PC-9 (cell line): ENCODE results near the gene SPTB.

Experiments
- CTCF ChIP-seq: fragments of 200-600 bp; sonication (generic); conservative IDR thresholded peaks from 2 replicates; pipeline ENCODE4 v1.6.1; 2017; ENCODE audit warnings: mixed run types, antibody characterized with exemption, mild to moderate bottlenecking, moderate library complexity
- EZH2 ChIP-seq: fragments of 200-600 bp; sonication (generic); IDR thresholded peaks from 2 replicates; pipeline ENCODE4 v1.8.0; 2017; ENCODE audit warnings: antibody characterized with exemption, low read depth

- TF ChIP-seq CTCF: no peak
- TF ChIP-seq EZH2: no peak
These were observed 153.2 kb downstream of the SPTB start for GRCh38 chr14:64726585-64726890.
